ENCODE data around the gene PLB1.

DNA sequence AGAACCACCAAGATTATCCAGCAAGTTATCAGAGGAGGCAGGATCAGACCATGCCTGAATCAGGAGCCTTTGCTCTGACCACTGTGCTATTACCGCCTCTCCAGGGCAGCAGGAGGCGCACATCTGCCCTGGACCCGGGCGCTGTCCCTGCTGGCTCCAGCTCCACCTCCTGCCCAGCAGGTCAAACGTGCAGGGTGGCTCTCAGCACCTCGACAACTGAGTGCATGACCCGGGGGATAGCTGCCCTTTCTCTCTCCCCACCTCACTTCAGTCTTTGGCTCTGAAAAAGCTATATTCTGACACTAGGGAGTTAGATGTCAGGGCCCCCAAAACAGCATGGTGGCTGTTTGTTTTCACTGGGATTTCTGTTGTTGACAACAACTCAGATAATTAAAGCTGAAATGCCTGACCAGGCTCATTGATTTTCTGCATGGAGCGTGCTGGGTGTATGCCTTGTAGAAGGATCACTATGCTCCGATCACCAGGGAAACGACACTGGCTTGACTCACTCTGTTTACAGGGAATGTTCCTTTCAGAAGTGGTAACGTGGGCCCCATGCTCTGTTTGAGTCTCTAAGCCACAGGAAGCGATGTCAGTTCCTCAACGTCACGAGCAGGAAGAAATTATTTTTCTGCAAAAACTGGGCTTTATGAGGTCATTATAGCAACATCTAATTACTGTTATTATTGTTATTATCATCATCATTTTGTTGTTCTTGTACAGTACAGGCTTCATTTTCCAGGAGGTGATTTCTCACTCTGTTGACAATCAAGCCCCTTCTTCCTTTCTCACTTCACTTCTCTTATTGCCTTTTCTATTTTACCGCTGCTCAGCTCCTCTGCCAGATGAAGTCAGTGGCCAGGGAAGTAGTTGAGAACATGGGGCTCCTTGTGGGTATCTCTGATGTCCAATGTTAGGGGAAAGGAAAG is 125.6 kb downstream of the PLB1 start:
- TF ChIP-seq TAF1 (IDR thresholded peaks at IDR 0.05; ENCODE audit: low read depth, low read length) (no peak), POLR2A (IDR thresholded peaks at IDR 0.05; ENCODE audit: low read depth, low read length) (no peak)

All from GM12891 (cell line).